ENCODE measurements around the gene SMC1B. TPM values are rescaled to one million over a fixed set of nuclear protein-coding genes. Genes with fewer than 3 reads are reported as not detected.

Gene SMC1B
- total RNA-seq, 1 donor from 2014 or later = not detected

DNA sequence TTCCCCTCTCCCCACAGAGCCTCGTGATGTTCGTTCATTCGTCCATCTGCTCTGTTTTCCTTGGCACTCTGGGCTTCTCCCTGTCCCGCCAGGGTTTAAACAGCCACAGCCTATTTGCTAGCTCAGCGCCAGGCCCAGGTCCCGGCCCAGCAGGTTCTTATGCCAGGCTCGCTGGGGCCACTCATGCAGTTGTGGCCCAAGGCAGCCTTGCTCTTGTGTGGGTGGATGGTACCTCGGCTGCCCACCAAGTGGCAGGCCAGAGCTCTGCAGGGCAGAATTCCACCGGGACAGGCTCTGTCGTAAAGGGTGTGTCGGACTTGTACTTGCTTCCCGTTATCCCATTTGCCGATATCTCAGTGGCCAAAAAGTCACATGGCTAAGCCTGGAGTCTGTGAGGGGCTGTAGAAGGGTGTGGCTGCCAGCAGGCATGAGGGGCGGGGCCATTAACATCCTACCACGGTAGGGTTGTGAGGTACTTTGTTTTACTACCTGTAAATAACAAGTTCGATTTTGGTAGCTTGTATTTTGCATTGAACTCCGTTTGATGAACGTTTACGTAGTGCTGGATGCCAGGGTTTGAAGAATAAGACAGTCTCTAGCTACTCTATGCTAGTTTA, 95.7 kb downstream of the SMC1B start:
- intact Hi-C loops (cut with DNase I) = loop anchor here (1.0 to 10.0 kb wide), 4 partner anchors 8 to 797 kb away; partner anchors contain the start of gene FAM118A
- H3K36me3 ChIP-seq = peaks cover under 1 to 4% of the 10 kb centered on the region in 2 donors
- H3K4me3 ChIP-seq = peak overlapping the region; percentile 35 to 45
- peaks cover 11 to 50% of the 10 kb centered on the region in 2 donors for H3K4me1 ChIP-seq
- no peaks in the 10 kb centered on the region for H3K9me3 ChIP-seq
- TF ChIP-seq, protein P1, sequence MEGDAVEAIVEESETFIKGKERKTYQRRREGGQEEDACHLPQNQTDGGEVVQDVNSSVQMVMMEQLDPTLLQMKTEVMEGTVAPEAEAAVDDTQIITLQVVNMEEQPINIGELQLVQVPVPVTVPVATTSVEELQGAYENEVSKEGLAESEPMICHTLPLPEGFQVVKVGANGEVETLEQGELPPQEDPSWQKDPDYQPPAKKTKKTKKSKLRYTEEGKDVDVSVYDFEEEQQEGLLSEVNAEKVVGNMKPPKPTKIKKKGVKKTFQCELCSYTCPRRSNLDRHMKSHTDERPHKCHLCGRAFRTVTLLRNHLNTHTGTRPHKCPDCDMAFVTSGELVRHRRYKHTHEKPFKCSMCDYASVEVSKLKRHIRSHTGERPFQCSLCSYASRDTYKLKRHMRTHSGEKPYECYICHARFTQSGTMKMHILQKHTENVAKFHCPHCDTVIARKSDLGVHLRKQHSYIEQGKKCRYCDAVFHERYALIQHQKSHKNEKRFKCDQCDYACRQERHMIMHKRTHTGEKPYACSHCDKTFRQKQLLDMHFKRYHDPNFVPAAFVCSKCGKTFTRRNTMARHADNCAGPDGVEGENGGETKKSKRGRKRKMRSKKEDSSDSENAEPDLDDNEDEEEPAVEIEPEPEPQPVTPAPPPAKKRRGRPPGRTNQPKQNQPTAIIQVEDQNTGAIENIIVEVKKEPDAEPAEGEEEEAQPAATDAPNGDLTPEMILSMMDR (IDR thresholded peaks at IDR 0.05) = peak; percentile 62 to 85 (median 62)
- H3K27ac ChIP-seq = peak overlapping the region; percentile 96
- H3K27me3 ChIP-seq = no peaks in the 10 kb centered on the region
- DNase-seq (ENCODE audit: low spot score in 2 of 2) = peak; percentile 70 to 93

DNA sequence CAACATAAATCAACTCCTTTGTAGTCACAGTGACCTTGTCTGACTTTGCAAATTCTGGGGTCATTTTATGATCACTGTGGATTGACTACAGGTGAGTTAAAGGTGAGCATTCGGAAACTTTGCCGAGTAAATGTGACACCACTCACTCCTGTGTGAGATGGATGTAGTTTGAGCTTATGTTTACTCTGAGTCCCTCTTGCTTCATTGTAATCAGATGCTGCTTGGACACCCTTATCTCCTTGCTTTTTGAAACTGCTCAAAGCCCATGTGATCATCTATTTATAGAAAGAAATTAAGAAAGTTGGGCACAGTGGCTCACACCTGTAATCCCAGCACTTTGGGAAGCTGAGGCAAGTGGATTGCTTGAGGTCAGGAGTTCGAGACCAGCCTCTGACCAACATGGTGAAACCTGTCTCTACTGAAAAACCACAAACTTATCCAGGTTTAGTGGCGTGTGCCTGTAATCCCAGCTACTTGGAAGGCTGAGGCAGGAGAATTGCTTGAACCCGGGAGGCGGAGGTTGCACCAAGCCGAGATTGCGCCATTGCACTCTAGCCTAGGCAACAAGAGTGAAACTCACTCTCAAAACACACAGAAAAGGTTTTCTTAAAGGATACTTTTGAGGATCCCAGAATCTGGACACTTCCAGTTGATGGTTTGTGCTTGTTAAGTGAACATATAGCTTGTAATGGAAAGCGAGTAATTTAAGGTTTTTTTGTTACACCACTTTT, 96.4 kb downstream of the SMC1B start:
- H3K4me1 ChIP-seq = peaks cover 11 to 50% of the 10 kb centered on the region in 2 donors
- no peaks in the 10 kb centered on the region for H3K36me3 ChIP-seq
- intact Hi-C loops (cut with DNase I) = loop anchor here (1.0 to 10.0 kb wide), 3 partner anchors 8 to 798 kb away; partner anchors contain the start of gene FAM118A
- no peaks in the 10 kb centered on the region for H3K9me3 ChIP-seq
- H3K27me3 ChIP-seq = no peaks in the 10 kb centered on the region
- TF ChIP-seq, protein P1 (IDR thresholded peaks at IDR 0.05) = no peak
- DNase-seq (ENCODE audit: low spot score in 2 of 2) = no peak
- H3K27ac ChIP-seq = peak overlapping the region; percentile 96
- peak overlapping the region in 1 of 2 donors; percentile 45 for H3K4me3 ChIP-seq

DNA sequence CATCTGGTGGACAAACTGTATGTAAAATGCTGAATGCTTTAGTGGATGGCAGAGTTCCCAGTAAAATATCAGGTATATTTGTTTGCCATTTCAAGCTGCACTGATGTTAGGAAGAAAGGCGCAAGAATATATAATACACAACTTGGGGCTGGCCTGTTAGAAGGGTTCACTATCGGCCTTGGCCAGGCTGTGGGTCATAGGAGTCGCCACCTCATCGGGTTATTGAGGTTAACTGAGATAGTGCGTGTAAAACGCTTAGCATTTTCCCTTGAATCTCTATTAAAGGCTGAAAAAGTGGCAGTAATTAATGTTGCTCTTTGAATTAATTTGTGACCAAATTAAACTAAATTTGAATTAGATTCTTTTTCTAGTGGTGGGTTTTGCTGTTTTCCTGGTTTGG, 98.6 kb downstream of the SMC1B start:
- TF ChIP-seq, protein P1 (IDR thresholded peaks at IDR 0.05) = no peak
- Histone ChIP-seq H3K9me3 (no peaks in the 10 kb centered on the region), H3K4me1 (peaks cover 11 to 36% of the 10 kb centered on the region in 2 donors), H3K4me3 (no peak overlapping the region), H3K27me3 (no peaks in the 10 kb centered on the region), H3K36me3 (no peaks in the 10 kb centered on the region), H3K27ac (peak overlapping the region in 1 of 2 donors; percentile 36)
- DNase-seq (ENCODE audit: low spot score in 2 of 2) = no peak
- intact Hi-C loops (cut with DNase I) = loop anchor here (5.0 to 10.0 kb wide), 2 partner anchors 123 to 800 kb away; no protein-coding TSS in a partner anchor

- no peaks in the 10 kb centered on the region for H3K27me3 ChIP-seq
- TF ChIP-seq, protein P1 (IDR thresholded peaks at IDR 0.05) = no peak
- H3K4me3 ChIP-seq = no peak overlapping the region
- no peaks in the 10 kb centered on the region for H3K9me3 ChIP-seq
- no peaks in the 10 kb centered on the region for H3K36me3 ChIP-seq
- peak overlapping the region; percentile 15 to 36 for H3K27ac ChIP-seq
- DNase-seq (ENCODE audit: low spot score in 2 of 2) = no peak
- H3K4me1 ChIP-seq = peaks cover 9 to 30% of the 10 kb centered on the region in 2 donors
- intact Hi-C loops (cut with DNase I) = loop anchor here (5.0 to 10.0 kb wide), 2 partner anchors 123 to 801 kb away; no protein-coding TSS in a partner anchor
Measured at GRCh38 chr22:45314054-45314721, 99.2 kb downstream of the SMC1B start.

DNA sequence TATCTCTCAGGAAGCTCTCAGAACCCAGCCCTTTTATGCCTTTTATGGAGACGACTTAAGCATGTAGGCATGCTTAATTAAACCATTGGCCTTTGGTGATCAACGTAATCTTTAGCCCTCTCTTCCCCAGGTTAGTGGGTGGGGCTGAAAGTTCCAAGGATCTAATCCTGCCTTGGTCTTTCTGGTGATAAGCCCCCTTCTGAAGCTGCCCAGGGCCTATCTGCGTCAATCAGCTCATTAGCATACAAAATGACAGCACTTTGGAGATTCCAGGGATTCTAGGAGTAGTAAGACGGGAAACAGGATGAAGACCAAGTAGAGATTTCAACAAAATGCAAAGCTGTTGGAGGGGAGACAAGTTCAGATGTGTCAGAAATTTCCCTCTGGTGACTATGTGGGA, 100.5 kb downstream of the SMC1B start:
- TF ChIP-seq, protein P1 (IDR thresholded peaks at IDR 0.05) = no peak
- H3K27me3 ChIP-seq = no peaks in the 10 kb centered on the region
- H3K9me3 ChIP-seq = no peaks in the 10 kb centered on the region
- H3K36me3 ChIP-seq = no peaks in the 10 kb centered on the region
- H3K4me3 ChIP-seq = no peak overlapping the region
- no peak overlapping the region for H3K27ac ChIP-seq
- no peak for DNase-seq (ENCODE audit: low spot score in 2 of 2)
- H3K4me1 ChIP-seq = peaks cover 4 to 17% of the 10 kb centered on the region in 2 donors
- intact Hi-C loops (cut with DNase I) = loop anchor here (5.0 to 10.0 kb wide), 2 partner anchors 124 to 802 kb away; no protein-coding TSS in a partner anchor

All from ascending aorta (tissue), 2 donors.